ENCODE results near the gene BATF.

Gene BATF

GRCh38 chr14:75527449-75528163 is 5.3 kb downstream of the BATF start:
- no peaks in the 10 kb centered on the region for H4K20me1 ChIP-seq (ENCODE audit: insufficient read depth, low read length, poor library complexity, severe bottlenecking)
- H3K4me3 ChIP-seq (ENCODE audit: low read length, poor library complexity, severe bottlenecking) = no peak overlapping the region
- no peak for TF ChIP-seq EZH2phosphoT487 (IDR thresholded peaks at IDR 0.05; ENCODE audit: borderline replicate concordance)
- TF ChIP-seq, protein P1, sequence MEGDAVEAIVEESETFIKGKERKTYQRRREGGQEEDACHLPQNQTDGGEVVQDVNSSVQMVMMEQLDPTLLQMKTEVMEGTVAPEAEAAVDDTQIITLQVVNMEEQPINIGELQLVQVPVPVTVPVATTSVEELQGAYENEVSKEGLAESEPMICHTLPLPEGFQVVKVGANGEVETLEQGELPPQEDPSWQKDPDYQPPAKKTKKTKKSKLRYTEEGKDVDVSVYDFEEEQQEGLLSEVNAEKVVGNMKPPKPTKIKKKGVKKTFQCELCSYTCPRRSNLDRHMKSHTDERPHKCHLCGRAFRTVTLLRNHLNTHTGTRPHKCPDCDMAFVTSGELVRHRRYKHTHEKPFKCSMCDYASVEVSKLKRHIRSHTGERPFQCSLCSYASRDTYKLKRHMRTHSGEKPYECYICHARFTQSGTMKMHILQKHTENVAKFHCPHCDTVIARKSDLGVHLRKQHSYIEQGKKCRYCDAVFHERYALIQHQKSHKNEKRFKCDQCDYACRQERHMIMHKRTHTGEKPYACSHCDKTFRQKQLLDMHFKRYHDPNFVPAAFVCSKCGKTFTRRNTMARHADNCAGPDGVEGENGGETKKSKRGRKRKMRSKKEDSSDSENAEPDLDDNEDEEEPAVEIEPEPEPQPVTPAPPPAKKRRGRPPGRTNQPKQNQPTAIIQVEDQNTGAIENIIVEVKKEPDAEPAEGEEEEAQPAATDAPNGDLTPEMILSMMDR (conservative IDR thresholded peaks at IDR 0.05; ENCODE audit: low read length) = no peak

GRCh38 chr14:75531256-75531655 is 9.0 kb downstream of the BATF start:
- no peaks in the 10 kb centered on the region for H4K20me1 ChIP-seq (ENCODE audit: insufficient read depth, low read length, poor library complexity, severe bottlenecking)
- no peaks in the 10 kb centered on the region for H3K27me3 ChIP-seq (ENCODE audit: insufficient read depth, low read length, poor library complexity, severe bottlenecking)
- H3K9ac ChIP-seq (ENCODE audit: low read depth, low read length, poor library complexity, severe bottlenecking) = no peak overlapping the region
- H3K4me3 ChIP-seq (ENCODE audit: low read length, poor library complexity, severe bottlenecking) = no peak overlapping the region
- no peak overlapping the region for H3K4me2 ChIP-seq (ENCODE audit: low read depth, low read length, poor library complexity, severe bottlenecking)
- no peaks in the 10 kb centered on the region for H3K9me3 ChIP-seq (ENCODE audit: insufficient read depth, low read depth, low read length)
- no peaks in the 10 kb centered on the region for H3K9me2 ChIP-seq (replicated peaks; ENCODE audit: low read depth, low read length)
- no peaks in the 10 kb centered on the region; the same call in 1 of the 2 replicates for H3F3A ChIP-seq (ENCODE audit: low read depth)
- no peak overlapping the region for H2AFZ ChIP-seq (ENCODE audit: low read length)
- peaks cover 19% of the 10 kb centered on the region for H3K79me2 ChIP-seq (ENCODE audit: insufficient read depth, low read length)
- H3K36me3 ChIP-seq (ENCODE audit: insufficient read depth, low read length) = no peaks in the 10 kb centered on the region
- H3K4me1 ChIP-seq (ENCODE audit: insufficient read depth, low read length, poor library complexity, severe bottlenecking) = peaks cover 17% of the 10 kb centered on the region
- TF ChIP-seq EZH2phosphoT487 (IDR thresholded peaks at IDR 0.05; ENCODE audit: borderline replicate concordance) = no peak
- TF ChIP-seq, protein P1 (conservative IDR thresholded peaks at IDR 0.05; ENCODE audit: low read length) = no peak

More at GRCh38 chr14:75527449-75528163, 5.3 kb downstream of the BATF start:
- Histone ChIP-seq H2AFZ (ENCODE audit: low read length) (no peak overlapping the region), H3K36me3 (ENCODE audit: insufficient read depth, low read length) (no peaks in the 10 kb centered on the region), H3K27me3 (ENCODE audit: insufficient read depth, low read length, poor library complexity, severe bottlenecking) (no peaks in the 10 kb centered on the region), H3F3A (ENCODE audit: low read depth) (no peaks in the 10 kb centered on the region), H3K4me1 (ENCODE audit: insufficient read depth, low read length, poor library complexity, severe bottlenecking) (peaks cover 50% of the 10 kb centered on the region), H3K79me2 (ENCODE audit: insufficient read depth, low read length) (peaks cover 44% of the 10 kb centered on the region), H3K4me2 (ENCODE audit: low read depth, low read length, poor library complexity, severe bottlenecking) (peak overlapping the region; percentile 19), H3K9me3 (ENCODE audit: insufficient read depth, low read depth, low read length) (no peaks in the 10 kb centered on the region), H3K9ac (ENCODE audit: low read depth, low read length, poor library complexity, severe bottlenecking) (no peak overlapping the region), H3K9me2 (replicated peaks; ENCODE audit: low read depth, low read length) (no peaks in the 10 kb centered on the region)

- peaks cover 12% of the 10 kb centered on the region for H3K4me1 ChIP-seq (ENCODE audit: insufficient read depth, low read length, poor library complexity, severe bottlenecking)
- H3K36me3 ChIP-seq (ENCODE audit: insufficient read depth, low read length) = no peaks in the 10 kb centered on the region
- no peaks in the 10 kb centered on the region for H4K20me1 ChIP-seq (ENCODE audit: insufficient read depth, low read length, poor library complexity, severe bottlenecking)
- H3K27me3 ChIP-seq (ENCODE audit: insufficient read depth, low read length, poor library complexity, severe bottlenecking) = no peaks in the 10 kb centered on the region
- H3K9me2 ChIP-seq (replicated peaks; ENCODE audit: low read depth, low read length) = no peaks in the 10 kb centered on the region
- H3K9me3 ChIP-seq (ENCODE audit: insufficient read depth, low read depth, low read length) = no peaks in the 10 kb centered on the region
- no peak overlapping the region for H3K4me2 ChIP-seq (ENCODE audit: low read depth, low read length, poor library complexity, severe bottlenecking)
- no peak overlapping the region for H2AFZ ChIP-seq (ENCODE audit: low read length)
- no peak overlapping the region for H3K4me3 ChIP-seq (ENCODE audit: low read length, poor library complexity, severe bottlenecking)
- no peak overlapping the region for H3K9ac ChIP-seq (ENCODE audit: low read depth, low read length, poor library complexity, severe bottlenecking)
- peaks cover 19% of the 10 kb centered on the region for H3K79me2 ChIP-seq (ENCODE audit: insufficient read depth, low read length)
- H3F3A ChIP-seq (ENCODE audit: low read depth) = no peaks in the 10 kb centered on the region; the same call in 1 of the 2 replicates
- TF ChIP-seq, protein P1 (conservative IDR thresholded peaks at IDR 0.05; ENCODE audit: low read length) = no peak
- TF ChIP-seq EZH2phosphoT487 (IDR thresholded peaks at IDR 0.05; ENCODE audit: borderline replicate concordance) = no peak
These were observed 9.5 kb downstream of the BATF start for GRCh38 chr14:75531660-75532317.
